ENCODE measurements around the gene FRY.
"Not testable (repeated sequence)": the region's sequence is repeated elsewhere in the genome, so short reads cannot be mapped to it uniquely, and the experiment has no call there.

DNA sequence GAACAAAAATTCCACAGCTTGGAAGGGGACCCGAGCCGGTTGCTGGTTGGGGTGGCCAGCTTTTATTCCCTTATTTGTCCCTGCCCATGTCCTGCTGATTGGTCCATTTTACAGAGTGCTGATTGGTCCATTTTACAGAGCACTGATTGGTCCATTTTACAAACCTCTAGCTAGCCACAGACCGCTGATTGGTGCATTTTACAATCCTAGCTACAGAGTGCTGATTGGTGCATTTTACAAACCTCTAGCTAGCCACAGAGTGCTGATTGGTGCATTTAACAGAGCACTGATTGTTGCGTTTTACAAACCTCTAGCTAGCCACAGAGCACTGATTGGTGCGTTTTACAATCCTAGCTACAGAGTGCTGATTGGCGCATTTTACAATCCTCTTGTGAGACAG, 37.2 kb upstream of the FRY start:
- not testable (repeated sequence) for TF ChIP-seq ARNTL (CRISPR knock-in tag; IDR thresholded peaks at IDR 0.05; ENCODE audit: borderline replicate concordance, low read depth); BACH2 (CRISPR knock-in tag; IDR thresholded peaks at IDR 0.05; ENCODE audit: borderline replicate concordance); ISL1 (CRISPR knock-in tag; IDR thresholded peaks at IDR 0.05); ZC3H10 (CRISPR knock-in tag; IDR thresholded peaks at IDR 0.05); OSR1 (CRISPR knock-in tag; IDR thresholded peaks at IDR 0.05); PATZ1 (CRISPR knock-in tag; IDR thresholded peaks at IDR 0.05; ENCODE audit: borderline replicate concordance); ESRRG (CRISPR knock-in tag; IDR thresholded peaks at IDR 0.05); CSDC2 (CRISPR knock-in tag; IDR thresholded peaks at IDR 0.05); RARB (CRISPR knock-in tag; IDR thresholded peaks at IDR 0.05); TSHZ2 (CRISPR knock-in tag; IDR thresholded peaks at IDR 0.05)
- TF ChIP-seq, protein P1, sequence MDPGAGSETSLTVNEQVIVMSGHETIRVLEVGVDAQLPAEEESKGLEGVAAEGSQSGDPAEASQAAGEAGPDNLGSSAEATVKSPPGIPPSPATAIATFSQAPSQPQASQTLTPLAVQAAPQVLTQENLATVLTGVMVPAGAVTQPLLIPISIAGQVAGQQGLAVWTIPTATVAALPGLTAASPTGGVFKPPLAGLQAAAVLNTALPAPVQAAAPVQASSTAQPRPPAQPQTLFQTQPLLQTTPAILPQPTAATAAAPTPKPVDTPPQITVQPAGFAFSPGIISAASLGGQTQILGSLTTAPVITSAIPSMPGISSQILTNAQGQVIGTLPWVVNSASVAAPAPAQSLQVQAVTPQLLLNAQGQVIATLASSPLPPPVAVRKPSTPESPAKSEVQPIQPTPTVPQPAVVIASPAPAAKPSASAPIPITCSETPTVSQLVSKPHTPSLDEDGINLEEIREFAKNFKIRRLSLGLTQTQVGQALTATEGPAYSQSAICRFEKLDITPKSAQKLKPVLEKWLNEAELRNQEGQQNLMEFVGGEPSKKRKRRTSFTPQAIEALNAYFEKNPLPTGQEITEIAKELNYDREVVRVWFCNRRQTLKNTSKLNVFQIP (CRISPR knock-in tag; IDR thresholded peaks at IDR 0.05; ENCODE audit: borderline replicate concordance, low read depth) = not testable (repeated sequence)
- TF ChIP-seq, protein P2, sequence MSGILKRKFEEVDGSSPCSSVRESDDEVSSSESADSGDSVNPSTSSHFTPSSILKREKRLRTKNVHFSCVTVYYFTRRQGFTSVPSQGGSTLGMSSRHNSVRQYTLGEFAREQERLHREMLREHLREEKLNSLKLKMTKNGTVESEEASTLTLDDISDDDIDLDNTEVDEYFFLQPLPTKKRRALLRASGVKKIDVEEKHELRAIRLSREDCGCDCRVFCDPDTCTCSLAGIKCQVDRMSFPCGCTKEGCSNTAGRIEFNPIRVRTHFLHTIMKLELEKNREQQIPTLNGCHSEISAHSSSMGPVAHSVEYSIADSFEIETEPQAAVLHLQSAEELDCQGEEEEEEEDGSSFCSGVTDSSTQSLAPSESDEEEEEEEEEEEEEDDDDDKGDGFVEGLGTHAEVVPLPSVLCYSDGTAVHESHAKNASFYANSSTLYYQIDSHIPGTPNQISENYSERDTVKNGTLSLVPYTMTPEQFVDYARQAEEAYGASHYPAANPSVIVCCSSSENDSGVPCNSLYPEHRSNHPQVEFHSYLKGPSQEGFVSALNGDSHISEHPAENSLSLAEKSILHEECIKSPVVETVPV (CRISPR knock-in tag; IDR thresholded peaks at IDR 0.05) = not testable (repeated sequence)

Data from SK-N-SH treated with all-trans-retinoic acid at 6 μM for 48 hours (cell line).